ENCODE measurements around the gene ITPR1. TPM values are rescaled to one million over a fixed set of nuclear protein-coding genes. Genes with fewer than 3 reads are reported as not detected.

Gene ITPR1
- total and polyA plus RNA-seq, 10 of the 15 experiments (the other 5 are each of a cell fraction or from before 2014, with no cell fraction given) = 12.2 to 239 (median 28.4) TPM

DNA sequence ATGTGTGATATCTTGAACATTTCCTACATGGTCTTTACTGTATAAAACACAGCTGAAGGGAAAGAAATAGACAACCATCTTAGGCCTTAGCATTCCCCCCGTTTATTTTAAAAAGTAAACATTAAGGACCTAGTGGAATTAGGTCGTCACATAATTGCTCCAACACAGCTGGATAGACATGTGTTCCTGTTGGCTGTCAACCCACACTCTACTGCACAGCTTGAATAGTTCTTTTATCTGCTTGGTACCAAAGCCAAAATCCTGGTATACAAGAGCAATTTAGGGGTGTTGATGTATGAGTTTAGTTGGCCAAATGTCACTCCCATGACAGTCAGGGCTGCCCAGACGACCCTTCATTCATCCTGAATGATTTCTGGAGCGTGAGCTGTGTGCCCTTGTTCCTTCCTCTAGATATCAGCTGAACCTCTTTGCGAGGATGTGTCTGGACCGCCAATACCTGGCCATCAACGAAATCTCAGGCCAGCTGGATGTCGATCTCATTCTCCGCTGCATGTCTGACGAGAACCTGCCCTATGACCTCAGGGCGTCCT, 179.7 kb downstream of the ITPR1 start:
- POLR2A ChIA-PET = no interaction called here
- Histone ChIP-seq H3K4me3 (no peak overlapping the region), H3K9ac (ENCODE audit: control insufficient read depth, insufficient read depth, low read length) (no peak overlapping the region), H3K27ac (ENCODE audit: control insufficient read depth, insufficient read depth) (no peak overlapping the region), H3K9me3 (replicated peaks; ENCODE audit: control insufficient read depth, insufficient read depth, low read length) (no peaks in the 10 kb centered on the region), H3K4me2 (ENCODE audit: control insufficient read depth, insufficient read depth) (no peak overlapping the region), H3K36me3 (ENCODE audit: control insufficient read depth in 2 of 2, insufficient read depth in 2 of 2, low read length in 1 of 2) (peaks cover 11 to 27% of the 10 kb centered on the region in 2 experiments), H2AFZ (ENCODE audit: control insufficient read depth, low read depth, low read length) (no peak overlapping the region), H4K20me1 (ENCODE audit: control insufficient read depth, insufficient read depth) (no peaks in the 10 kb centered on the region), H3K79me2 (ENCODE audit: control insufficient read depth, insufficient read depth, low read length) (no peaks in the 10 kb centered on the region), H3K4me1 (ENCODE audit: control insufficient read depth, insufficient read depth, low read length) (no peaks in the 10 kb centered on the region), H3K27me3 (replicated peaks in 1 of 2; ENCODE audit: control insufficient read depth in 2 of 2, insufficient read depth in 2 of 2, low read length in 1 of 2) (no peaks in the 10 kb centered on the region)
- RAD21 ChIA-PET (ENCODE audit: unreplicated experiment) = no interaction called here
- no peak for ATAC-seq
- WGBS (ENCODE audit: insufficient coverage, insufficient replicate concordance, low lambda C conversion rate, missing lambda C conversion rate) = 96% methylated on average over 11 of the region's 11 CpGs
- CTCF ChIA-PET = interaction anchor here (0.6 to 1.9 kb wide), 2 partner anchors 11 to 322 kb away, joined by 3 to 9 read pairs; no protein-coding TSS in a partner anchor
- no TSS peak for BruUV-seq (replicated peaks)
- no peak for FAIRE-seq
- no peak for DNase-seq (ENCODE audit: low read depth, low spot score)
- TF ChIP-seq KLF5 (IDR thresholded peaks at IDR 0.05; ENCODE audit: partially characterized antibody) (no peak), BRCA1 (IDR thresholded peaks at IDR 0.05; ENCODE audit: low read depth, low read length) (no peak), ZNF622 (IDR thresholded peaks at IDR 0.05) (no peak), GATAD2B (conservative IDR thresholded peaks at IDR 0.05; ENCODE audit: low read depth) (no peak), MEF2A (IDR thresholded peaks at IDR 0.05; ENCODE audit: insufficient read depth, low read depth, low read length) (no peak), SMC3 (IDR thresholded peaks at IDR 0.05; ENCODE audit: borderline replicate concordance, low read length) (no peak), STAT3 (IDR thresholded peaks at IDR 0.05; ENCODE audit: low read depth, low read length) (no peak), LARP7 (IDR thresholded peaks at IDR 0.05) (no peak), ZNF217 (IDR thresholded peaks at IDR 0.05) (no peak), NFYA (IDR thresholded peaks at IDR 0.05; ENCODE audit: borderline replicate concordance, low read depth, low read length) (no peak)
- TF ChIP-seq, protein P1, sequence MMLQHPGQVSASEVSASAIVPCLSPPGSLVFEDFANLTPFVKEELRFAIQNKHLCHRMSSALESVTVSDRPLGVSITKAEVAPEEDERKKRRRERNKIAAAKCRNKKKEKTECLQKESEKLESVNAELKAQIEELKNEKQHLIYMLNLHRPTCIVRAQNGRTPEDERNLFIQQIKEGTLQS (IDR thresholded peaks at IDR 0.05; ENCODE audit: borderline replicate concordance, extremely low read depth, low read depth, low read length) = no peak
- TF ChIP-seq, protein P2, sequence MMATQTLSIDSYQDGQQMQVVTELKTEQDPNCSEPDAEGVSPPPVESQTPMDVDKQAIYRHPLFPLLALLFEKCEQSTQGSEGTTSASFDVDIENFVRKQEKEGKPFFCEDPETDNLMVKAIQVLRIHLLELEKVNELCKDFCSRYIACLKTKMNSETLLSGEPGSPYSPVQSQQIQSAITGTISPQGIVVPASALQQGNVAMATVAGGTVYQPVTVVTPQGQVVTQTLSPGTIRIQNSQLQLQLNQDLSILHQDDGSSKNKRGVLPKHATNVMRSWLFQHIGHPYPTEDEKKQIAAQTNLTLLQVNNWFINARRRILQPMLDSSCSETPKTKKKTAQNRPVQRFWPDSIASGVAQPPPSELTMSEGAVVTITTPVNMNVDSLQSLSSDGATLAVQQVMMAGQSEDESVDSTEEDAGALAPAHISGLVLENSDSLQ (IDR thresholded peaks at IDR 0.05) = no peak
- TF ChIP-seq, protein P3, sequence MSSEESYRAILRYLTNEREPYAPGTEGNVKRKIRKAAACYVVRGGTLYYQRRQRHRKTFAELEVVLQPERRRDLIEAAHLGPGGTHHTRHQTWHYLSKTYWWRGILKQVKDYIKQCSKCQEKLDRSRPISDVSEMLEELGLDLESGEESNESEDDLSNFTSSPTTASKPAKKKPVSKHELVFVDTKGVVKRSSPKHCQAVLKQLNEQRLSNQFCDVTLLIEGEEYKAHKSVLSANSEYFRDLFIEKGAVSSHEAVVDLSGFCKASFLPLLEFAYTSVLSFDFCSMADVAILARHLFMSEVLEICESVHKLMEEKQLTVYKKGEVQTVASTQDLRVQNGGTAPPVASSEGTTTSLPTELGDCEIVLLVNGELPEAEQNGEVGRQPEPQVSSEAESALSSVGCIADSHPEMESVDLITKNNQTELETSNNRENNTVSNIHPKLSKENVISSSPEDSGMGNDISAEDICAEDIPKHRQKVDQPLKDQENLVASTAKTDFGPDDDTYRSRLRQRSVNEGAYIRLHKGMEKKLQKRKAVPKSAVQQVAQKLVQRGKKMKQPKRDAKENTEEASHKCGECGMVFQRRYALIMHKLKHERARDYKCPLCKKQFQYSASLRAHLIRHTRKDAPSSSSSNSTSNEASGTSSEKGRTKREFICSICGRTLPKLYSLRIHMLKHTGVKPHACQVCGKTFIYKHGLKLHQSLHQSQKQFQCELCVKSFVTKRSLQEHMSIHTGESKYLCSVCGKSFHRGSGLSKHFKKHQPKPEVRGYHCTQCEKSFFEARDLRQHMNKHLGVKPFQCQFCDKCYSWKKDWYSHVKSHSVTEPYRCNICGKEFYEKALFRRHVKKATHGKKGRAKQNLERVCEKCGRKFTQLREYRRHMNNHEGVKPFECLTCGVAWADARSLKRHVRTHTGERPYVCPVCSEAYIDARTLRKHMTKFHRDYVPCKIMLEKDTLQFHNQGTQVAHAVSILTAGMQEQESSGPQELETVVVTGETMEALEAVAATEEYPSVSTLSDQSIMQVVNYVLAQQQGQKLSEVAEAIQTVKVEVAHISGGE (CRISPR knock-in tag; IDR thresholded peaks at IDR 0.05) = no peak
- TF ChIP-seq, protein P4, sequence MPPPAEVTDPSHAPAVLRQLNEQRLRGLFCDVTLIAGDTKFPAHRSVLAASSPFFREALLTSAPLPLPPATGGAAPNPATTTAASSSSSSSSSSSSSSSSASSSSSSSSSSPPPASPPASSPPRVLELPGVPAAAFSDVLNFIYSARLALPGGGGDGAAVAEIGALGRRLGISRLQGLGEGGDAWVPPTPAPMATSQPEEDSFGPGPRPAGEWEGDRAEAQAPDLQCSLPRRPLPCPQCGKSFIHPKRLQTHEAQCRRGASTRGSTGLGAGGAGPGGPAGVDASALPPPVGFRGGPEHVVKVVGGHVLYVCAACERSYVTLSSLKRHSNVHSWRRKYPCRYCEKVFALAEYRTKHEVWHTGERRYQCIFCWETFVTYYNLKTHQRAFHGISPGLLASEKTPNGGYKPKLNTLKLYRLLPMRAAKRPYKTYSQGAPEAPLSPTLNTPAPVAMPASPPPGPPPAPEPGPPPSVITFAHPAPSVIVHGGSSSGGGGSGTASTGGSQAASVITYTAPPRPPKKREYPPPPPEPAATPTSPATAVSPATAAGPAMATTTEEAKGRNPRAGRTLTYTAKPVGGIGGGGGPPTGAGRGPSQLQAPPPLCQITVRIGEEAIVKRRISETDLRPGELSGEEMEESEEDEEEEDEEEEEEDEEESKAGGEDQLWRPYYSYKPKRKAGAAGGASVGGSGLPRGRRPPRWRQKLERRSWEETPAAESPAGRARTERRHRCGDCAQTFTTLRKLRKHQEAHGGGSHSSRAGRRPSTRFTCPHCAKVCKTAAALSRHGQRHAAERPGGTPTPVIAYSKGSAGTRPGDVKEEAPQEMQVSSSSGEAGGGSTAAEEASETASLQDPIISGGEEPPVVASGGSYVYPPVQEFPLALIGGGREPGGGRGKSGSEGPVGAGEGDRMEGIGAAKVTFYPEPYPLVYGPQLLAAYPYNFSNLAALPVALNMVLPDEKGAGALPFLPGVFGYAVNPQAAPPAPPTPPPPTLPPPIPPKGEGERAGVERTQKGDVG (CRISPR knock-in tag; IDR thresholded peaks at IDR 0.05) = no peak
- SMC1A ChIA-PET (ENCODE audit: uncharacterized antibody, unreplicated experiment) = interaction anchor here (0.6 to 1.4 kb wide), 4 partner anchors 13 to 449 kb away, joined by 3 to 5 read pairs (median 4); no protein-coding TSS in a partner anchor
- intact Hi-C loops (cut with micrococcal nuclease; ENCODE audit: unreplicated experiment) (no loop called here), in situ Hi-C loops (cut with MboI) (no loop called here)

All from GM12878 (cell line).